ENCODE results near the gene VAV2.

DNA sequence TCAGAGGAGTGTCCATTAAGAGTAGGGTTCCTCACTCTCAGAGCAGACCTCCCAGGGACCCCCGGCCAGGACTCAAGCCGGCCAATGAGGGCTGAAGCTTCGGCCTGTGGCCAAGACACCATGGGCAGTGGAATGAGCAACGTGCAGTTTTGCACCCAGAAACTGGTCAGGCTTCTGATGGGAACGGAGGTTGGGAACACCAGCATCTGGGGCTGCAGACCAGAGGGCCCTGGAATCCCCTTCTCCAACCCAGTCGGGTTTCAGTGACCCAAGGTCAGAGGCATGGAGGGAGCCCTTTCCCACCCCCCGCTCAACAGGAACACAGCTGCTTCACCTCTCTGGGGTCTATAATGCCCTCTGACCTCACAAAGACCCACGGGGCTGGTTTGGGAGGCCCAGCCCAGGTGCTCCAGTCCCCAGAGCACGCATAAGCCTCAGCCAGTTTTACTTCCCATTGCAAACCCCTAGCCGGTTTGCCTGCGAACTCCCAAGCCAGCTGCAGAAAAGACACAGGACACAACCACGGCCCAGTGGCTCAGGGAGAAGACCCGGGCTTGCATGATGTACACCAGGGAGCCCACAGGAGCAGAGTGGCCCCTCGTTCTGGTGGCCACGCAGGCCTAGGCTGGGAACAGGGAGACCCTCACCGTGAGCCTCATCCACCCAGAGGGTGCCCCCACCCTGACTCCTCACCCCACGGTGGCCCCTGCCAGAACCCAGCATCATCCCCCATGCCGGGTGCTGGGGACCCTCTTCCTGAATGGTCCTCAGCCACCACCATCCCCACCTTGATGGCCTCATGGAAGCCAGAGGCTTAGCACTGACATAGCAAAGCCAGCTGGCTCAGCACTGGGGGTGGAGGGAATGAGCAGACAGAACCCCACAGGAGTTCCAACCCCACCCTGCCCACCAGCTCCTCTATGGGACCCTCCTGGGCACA lies 30.6 kb downstream of the VAV2 start:
- no peak for TF ChIP-seq POLR2AphosphoS5 (IDR thresholded peaks at IDR 0.05; ENCODE audit: insufficient read depth in 1 of 2, low read depth in 1 of 2)
- TF ChIP-seq, protein P1, sequence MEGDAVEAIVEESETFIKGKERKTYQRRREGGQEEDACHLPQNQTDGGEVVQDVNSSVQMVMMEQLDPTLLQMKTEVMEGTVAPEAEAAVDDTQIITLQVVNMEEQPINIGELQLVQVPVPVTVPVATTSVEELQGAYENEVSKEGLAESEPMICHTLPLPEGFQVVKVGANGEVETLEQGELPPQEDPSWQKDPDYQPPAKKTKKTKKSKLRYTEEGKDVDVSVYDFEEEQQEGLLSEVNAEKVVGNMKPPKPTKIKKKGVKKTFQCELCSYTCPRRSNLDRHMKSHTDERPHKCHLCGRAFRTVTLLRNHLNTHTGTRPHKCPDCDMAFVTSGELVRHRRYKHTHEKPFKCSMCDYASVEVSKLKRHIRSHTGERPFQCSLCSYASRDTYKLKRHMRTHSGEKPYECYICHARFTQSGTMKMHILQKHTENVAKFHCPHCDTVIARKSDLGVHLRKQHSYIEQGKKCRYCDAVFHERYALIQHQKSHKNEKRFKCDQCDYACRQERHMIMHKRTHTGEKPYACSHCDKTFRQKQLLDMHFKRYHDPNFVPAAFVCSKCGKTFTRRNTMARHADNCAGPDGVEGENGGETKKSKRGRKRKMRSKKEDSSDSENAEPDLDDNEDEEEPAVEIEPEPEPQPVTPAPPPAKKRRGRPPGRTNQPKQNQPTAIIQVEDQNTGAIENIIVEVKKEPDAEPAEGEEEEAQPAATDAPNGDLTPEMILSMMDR (IDR thresholded peaks at IDR 0.05): no peak
- TF ChIP-seq POLR2A (IDR thresholded peaks at IDR 0.05): no peak
